Measurements from ENCODE around the gene FADS6.

FADS6 gene

DNA sequence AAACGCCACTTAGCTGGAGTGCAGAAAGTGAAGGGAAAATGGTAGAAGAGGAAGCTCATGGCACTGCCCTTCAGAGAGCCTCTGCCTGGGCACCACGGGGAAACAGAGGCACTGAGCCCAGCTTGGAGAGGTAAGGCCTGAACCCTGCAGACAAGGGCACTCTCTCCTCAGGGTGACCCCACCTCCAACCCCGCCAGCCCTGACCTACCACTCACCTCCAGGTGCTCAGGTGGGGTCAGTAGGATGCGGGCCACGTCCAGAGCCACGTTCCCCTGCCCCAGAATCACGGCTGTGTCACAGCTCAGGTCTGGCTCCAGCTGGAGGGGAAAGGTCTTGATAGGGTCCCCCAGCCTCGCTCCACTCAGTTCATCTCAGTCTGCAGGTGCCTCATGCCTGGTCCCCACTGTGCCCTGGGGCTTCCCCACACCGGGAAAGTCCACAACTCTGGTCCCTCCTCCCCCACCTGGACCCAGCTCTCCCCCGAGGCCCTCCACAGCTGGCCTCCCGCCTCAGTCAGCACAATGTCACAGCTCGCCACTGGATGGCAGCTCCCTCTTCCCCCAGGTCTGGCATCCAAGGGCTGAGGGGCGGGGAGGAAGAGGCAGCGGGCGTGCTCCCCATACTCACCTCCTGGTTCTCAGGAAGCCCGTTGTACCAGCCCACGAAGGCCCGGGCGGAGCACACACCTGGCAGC is 27.8 kb downstream of the FADS6 start:
- no peak for FAIRE-seq

GRCh38 chr17:74864866-74865395 is 28.5 kb downstream of the FADS6 start:
- FAIRE-seq = peak; percentile 48

GRCh38 chr17:74864297-74864865 is 29.1 kb downstream of the FADS6 start:
- FAIRE-seq = no peak

DNA sequence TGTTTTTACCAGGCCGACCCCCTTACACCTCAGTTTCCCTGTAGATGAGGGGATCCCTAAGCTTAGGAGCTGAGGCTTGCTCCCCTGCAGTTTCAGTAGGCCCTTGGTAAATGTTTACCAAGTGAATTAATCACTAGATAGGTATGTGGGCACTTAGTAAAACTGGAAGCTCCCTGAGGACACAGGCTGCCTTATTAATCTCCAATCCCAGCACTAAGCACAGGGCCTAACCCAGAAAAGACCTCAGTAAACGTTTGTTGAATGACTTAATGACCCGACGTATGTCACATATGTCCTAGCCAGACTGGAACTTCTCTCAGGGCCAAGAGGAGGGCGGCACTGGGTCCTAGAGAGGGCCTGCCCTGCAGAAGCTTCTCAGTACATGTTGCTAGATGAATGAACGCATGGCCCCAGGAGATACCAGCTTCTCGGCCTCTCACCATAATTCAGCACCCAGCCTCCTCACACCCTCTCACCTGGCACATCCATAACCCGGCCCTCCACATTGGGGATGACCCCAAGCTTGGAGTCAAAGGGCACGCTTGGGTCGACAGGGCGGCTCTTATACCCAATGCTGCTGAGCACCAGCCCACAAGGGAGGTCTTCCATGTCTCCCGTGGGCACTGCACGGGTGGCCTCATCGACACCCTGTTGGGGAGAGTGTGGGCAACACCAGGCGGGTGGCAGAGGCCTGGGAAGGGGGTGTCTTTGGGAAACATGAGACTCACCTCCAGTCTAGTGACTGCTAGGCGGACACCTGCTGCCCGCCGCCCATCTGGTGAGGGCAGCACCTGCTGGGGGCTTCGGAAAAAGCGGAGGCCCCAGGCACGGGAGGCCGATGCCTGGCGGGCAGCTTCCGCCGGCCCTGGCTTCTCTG is 29.8 kb downstream of the FADS6 start:
- FAIRE-seq = no peak

- no peak for FAIRE-seq
These were observed 30.5 kb downstream of the FADS6 start for GRCh38 chr17:74862919-74863318.

DNA sequence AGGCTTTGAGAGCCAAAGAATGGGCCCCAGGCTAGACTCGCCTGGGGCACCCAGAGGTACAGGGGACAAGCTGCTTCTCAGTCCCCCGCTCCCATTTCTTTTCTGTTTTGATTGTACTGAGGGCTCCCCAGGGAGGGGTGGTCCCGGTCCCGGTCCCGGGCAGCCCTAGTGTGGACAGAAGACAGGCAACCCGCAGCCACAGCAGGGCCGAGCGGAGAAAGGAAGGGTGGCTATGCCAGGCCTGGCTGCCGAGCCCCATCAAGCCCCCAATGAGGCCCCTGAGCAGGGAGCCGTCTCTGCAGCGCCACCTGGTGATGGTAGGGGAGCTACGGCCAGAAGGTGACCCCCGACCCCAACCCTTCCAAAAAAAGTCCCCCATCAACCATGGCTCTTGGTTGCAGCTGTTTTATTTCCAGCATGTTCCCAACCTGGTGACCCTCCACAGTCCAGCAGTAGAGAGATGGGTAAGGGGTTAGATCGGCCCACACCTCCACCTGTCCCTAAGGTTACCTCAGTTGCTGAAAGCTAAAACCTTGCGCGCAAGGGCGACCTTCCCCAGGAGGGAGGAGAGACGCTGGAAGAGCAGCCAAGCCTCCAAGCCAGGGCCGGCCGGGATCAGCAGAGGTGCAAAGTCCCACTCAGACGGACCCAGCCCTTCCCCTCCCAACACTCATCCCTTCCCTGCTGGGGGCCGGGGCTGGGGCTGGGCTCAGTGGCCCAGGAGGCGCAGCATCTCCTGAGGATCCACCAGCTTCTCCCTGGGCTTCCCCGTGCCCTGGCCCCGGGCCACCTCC is 31.1 kb downstream of the FADS6 start:
- no peak for FAIRE-seq

- FAIRE-seq = no peak
These were observed 31.7 kb downstream of the FADS6 start for GRCh38 chr17:74861662-74862107.

DNA sequence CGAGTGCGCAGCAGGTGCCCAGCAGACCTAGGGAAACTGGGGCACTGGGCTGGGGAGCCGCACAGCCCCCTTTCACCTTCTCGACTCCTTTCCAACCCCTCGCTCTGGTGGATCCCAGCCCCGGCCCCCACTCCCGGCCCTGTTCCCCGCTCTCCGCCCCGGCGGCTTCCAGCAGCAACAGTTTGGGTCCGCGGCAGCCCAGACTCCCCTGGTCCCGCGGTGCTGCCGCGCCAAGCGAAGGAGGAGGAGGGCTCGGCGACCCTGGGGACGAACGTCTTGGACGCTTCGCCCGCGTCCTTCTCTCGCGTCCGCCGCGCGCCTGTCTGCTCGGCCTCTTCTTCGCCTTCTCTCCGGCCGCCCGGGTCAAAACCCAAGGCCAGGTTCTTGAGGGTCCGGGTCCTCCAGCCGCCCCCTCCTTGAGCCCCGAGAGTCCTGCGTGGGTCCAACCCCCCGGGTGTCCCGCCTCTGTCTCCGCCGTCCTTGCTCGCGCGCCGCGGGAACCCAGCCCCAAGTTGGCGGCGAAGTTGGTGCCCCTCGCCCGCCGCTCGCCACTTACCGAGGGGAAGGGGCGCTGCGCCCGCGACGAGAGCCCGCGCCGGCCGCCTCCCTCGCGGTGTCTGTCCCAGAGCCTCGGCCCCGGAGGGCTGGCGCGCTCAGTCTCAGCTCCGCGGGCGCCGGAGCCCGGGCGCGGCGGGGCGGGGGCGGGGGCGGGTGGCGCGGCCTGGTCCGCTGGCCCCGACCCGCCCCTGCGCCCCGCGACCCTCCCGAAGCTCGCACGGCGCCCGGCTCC is 32.4 kb downstream of the FADS6 start:
- FAIRE-seq = no peak

- FAIRE-seq = no peak
These were observed 33.1 kb downstream of the FADS6 start for GRCh38 chr17:74860229-74860871.

- FAIRE-seq = no peak
These were observed 33.8 kb downstream of the FADS6 start, which contains the start of gene GRIN2C for GRCh38 chr17:74859459-74860228. GRIN2C (minus strand) TSS chr17:74859885; CDS start chr17:74855092, 4,793 bp downstream.

GRCh38 chr17:74858672-74859458 is 34.6 kb downstream of the FADS6 start:
- FAIRE-seq = no peak

GRCh38 chr17:74857191-74857590 is 36.2 kb downstream of the FADS6 start:
- FAIRE-seq = no peak

- FAIRE-seq = no peak
These were observed 37.3 kb downstream of the FADS6 start for GRCh38 chr17:74856112-74856511.

DNA sequence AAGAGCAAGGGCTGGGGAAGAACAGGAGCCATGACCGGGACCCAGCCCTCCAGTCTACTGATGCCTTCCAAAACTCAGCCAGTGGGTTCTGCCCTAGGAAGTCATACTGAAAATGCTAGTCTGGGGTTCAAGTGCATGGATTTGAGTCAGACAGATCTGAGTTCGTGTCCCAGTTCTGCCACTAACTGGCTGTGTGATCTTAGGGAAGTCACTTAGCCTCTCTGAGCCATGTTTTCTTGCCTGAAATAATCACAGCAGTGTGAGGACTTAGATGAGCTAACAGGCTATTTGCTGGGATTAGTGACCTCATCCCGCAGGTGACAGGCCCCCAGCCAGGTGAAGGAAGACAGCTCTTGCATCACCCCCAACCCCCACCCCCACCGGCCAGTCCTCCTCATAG is 38.1 kb downstream of the FADS6 start:
- FAIRE-seq = no peak

DNA sequence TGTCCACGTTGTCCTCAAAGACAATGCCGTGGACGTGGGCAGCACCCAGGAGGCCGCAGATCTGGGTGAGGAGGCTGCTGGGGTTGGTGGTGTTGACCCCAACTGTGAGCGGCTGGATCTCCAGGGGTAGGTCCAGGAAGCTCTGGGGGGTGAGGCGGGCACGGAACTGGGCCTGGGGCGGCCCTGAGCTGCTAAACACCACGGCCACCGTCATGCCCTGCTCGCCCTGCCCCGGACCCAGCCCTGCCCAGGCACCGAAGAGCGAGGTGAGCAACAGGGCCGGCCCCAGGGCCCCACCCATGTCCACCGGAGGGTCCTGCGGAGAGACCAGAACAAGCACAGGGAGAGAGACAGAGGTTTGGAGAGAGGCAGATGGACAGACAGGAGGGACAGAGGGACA is 38.6 kb downstream of the FADS6 start:
- FAIRE-seq = no peak

DNA sequence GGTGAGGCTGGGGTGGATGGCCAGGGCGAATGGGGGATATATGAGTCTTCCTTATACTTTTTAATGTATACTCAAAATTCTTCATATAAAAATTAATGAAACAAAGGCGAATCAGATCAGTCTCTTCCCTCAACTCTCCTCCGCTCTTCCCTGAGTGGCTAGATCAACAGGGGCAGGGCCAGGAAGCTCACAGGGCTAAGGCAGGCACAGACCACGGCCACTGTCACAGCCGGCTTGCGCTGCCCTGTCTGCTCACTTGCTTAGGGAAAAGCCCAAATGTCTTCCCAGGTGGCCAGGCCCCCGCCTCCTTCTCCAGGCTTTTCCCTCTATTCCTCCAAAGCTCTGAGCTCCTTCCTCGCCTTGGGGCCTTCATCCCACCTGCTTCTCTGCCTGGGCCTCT is 39.8 kb downstream of the FADS6 start:
- no peak for FAIRE-seq

DNA sequence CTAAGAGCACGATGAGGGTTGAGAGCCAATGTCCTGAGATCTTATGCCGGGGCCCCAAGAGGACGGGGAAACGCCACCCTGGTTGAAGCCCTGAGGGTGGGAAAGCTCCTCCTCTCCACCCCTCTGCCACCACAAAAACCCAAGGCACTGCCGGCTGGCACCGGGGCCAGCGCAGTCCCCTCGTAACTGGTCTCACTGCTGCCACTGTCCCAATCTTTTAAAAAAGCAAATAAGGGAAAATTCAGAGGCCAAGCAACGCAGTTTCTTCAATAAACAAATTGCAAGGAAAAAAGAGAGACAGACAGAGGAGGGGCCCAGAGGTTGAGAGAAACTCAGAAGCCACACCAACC is 40.4 kb downstream of the FADS6 start:
- FAIRE-seq = no peak

- no peak for FAIRE-seq
These were observed 41.0 kb downstream of the FADS6 start for GRCh38 chr17:74852237-74853047.
